ENCODE measurements around the gene HSD17B1.

Gene HSD17B1

GRCh38 chr17:42522798-42523278 is 29.9 kb upstream of the HSD17B1 start:
- H3K27ac ChIP-seq (ENCODE audit: insufficient read depth, low read depth, low read length, poor library complexity, severe bottlenecking): no peak overlapping the region
- no peak overlapping the region for H3K4me3 ChIP-seq (ENCODE audit: insufficient read depth, low read depth, low read length)
- WGBS, 2 experiments: 91 to 94% methylated on average over 8 of the region's 8 CpGs
- H3K36me3 ChIP-seq (ENCODE audit: control insufficient read depth, insufficient read depth, low read length): no peaks in the 10 kb centered on the region
- peaks cover 46% of the 10 kb centered on the region for H3K4me1 ChIP-seq (ENCODE audit: control insufficient read depth, insufficient read depth, low read length)
- no peaks in the 10 kb centered on the region for H3K9me3 ChIP-seq (ENCODE audit: control insufficient read depth, low read length)
- no peaks in the 10 kb centered on the region for H3K27me3 ChIP-seq (ENCODE audit: control insufficient read depth, insufficient read depth, low read length, poor library complexity, severe bottlenecking)

DNA sequence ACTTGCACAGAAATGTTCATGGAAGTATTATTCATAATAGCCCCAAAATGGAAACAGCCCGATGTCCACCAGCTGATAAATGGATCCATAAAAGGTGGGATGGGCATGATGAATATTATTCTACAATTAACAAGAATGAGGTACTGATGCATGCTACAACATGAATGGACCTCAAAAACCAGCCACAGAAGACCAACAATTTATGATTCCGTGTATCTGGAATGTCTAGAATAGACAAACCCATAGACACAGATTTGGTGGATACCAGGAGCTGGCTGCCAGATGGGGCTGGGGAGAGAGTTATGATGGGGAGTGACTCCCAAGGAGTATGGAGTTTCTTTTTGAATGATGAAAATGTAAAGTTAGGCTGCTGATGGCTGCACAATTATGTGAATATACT is 27.5 kb upstream of the HSD17B1 start:
- no peak overlapping the region for H3K4me3 ChIP-seq (ENCODE audit: insufficient read depth, low read depth, low read length)
- H3K9me3 ChIP-seq (ENCODE audit: control insufficient read depth, low read length): no peaks in the 10 kb centered on the region
- 92 to 94% methylated on average over 1 to 2 of the region's 2 CpGs for WGBS, 2 experiments
- no peaks in the 10 kb centered on the region for H3K36me3 ChIP-seq (ENCODE audit: control insufficient read depth, insufficient read depth, low read length)
- no peaks in the 10 kb centered on the region for H3K27me3 ChIP-seq (ENCODE audit: control insufficient read depth, insufficient read depth, low read length, poor library complexity, severe bottlenecking)
- H3K4me1 ChIP-seq (ENCODE audit: control insufficient read depth, insufficient read depth, low read length): peaks cover 23% of the 10 kb centered on the region
- H3K27ac ChIP-seq (ENCODE audit: insufficient read depth, low read depth, low read length, poor library complexity, severe bottlenecking): no peak overlapping the region

- H3K4me3 ChIP-seq (ENCODE audit: insufficient read depth, low read depth, low read length): no peak overlapping the region
- no peak overlapping the region for H3K27ac ChIP-seq (ENCODE audit: insufficient read depth, low read depth, low read length, poor library complexity, severe bottlenecking)
- H3K27me3 ChIP-seq (ENCODE audit: control insufficient read depth, insufficient read depth, low read length, poor library complexity, severe bottlenecking): peaks cover 3% of the 10 kb centered on the region
- H3K4me1 ChIP-seq (ENCODE audit: control insufficient read depth, insufficient read depth, low read length): peaks cover 15% of the 10 kb centered on the region
- no peaks in the 10 kb centered on the region for H3K36me3 ChIP-seq (ENCODE audit: control insufficient read depth, insufficient read depth, low read length)
- H3K9me3 ChIP-seq (ENCODE audit: control insufficient read depth, low read length): no peaks in the 10 kb centered on the region
- WGBS, 2 experiments: 94 to 99% methylated on average over 6 of the region's 6 CpGs
These were observed 26.7 kb upstream of the HSD17B1 start for GRCh38 chr17:42526031-42526444.

- peaks cover 21% of the 10 kb centered on the region for H3K27me3 ChIP-seq (ENCODE audit: control insufficient read depth, insufficient read depth, low read length, poor library complexity, severe bottlenecking)
- no peaks in the 10 kb centered on the region for H3K9me3 ChIP-seq (ENCODE audit: control insufficient read depth, low read length)
- no peak overlapping the region for H3K4me3 ChIP-seq (ENCODE audit: insufficient read depth, low read depth, low read length)
- H3K4me1 ChIP-seq (ENCODE audit: control insufficient read depth, insufficient read depth, low read length): peaks cover 1% of the 10 kb centered on the region
- no peak overlapping the region for H3K27ac ChIP-seq (ENCODE audit: insufficient read depth, low read depth, low read length, poor library complexity, severe bottlenecking)
- WGBS, 2 experiments: 89 to 95% methylated on average over 5 of the region's 6 CpGs
- H3K36me3 ChIP-seq (ENCODE audit: control insufficient read depth, insufficient read depth, low read length): no peaks in the 10 kb centered on the region
These were observed 24.8 kb upstream of the HSD17B1 start for GRCh38 chr17:42527932-42528331.

DNA sequence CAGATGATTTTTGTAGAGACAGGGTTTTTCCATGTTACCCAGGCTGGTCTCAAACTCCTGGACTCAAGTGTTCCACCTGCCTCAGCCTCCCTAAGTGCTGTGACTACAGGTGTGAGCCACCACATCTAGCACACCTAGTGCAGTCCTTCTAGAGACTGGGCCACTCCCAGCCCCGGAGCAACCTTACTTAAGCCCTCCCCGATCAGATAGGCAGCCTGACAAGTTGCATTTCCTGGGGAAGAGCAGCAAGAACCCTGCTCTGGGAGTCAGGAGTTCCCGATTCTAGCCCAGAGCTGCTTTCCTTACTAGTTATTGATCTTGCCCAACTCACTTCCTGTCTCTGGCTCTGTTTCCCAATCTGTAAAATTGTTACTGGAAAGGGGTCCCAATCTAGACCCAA is 23.7 kb upstream of the HSD17B1 start:
- peaks cover 28% of the 10 kb centered on the region for H3K27me3 ChIP-seq (ENCODE audit: control insufficient read depth, insufficient read depth, low read length, poor library complexity, severe bottlenecking)
- WGBS, 2 experiments: 92 to 94% methylated on average over 3 of the region's 3 CpGs
- H3K27ac ChIP-seq (ENCODE audit: insufficient read depth, low read depth, low read length, poor library complexity, severe bottlenecking): no peak overlapping the region
- no peak overlapping the region for H3K4me3 ChIP-seq (ENCODE audit: insufficient read depth, low read depth, low read length)
- no peaks in the 10 kb centered on the region for H3K36me3 ChIP-seq (ENCODE audit: control insufficient read depth, insufficient read depth, low read length)
- H3K9me3 ChIP-seq (ENCODE audit: control insufficient read depth, low read length): no peaks in the 10 kb centered on the region
- no peaks in the 10 kb centered on the region for H3K4me1 ChIP-seq (ENCODE audit: control insufficient read depth, insufficient read depth, low read length)

DNA sequence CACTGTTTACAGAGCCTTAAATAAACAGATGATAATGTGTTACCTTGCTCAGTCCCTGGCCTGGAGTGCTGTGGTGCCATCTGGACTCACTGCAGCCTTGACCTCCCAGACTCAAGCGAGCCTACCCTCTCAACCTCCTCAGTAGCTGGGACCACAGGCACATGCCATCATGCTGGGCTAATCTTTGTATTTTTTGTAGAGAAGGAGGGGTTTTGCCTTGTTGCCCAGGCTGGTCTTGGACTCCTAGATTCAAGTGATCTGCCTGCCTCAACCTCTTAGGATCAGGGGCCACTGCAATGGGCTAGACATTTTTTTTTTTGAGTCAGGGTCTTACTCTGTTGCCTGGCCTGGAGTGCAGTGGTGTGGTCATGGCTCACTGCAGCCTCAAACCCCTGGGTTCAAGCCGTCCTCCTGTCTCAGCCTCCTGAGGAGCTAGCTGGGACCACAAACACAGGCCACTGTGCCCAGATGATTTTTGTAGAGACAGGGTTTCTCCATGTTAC is 21.7 kb upstream of the HSD17B1 start:
- H3K27ac ChIP-seq (ENCODE audit: insufficient read depth, low read depth, low read length, poor library complexity, severe bottlenecking): no peak overlapping the region
- H3K36me3 ChIP-seq (ENCODE audit: control insufficient read depth, insufficient read depth, low read length): no peaks in the 10 kb centered on the region
- H3K4me3 ChIP-seq (ENCODE audit: insufficient read depth, low read depth, low read length): no peak overlapping the region
- H3K9me3 ChIP-seq (ENCODE audit: control insufficient read depth, low read length): no peaks in the 10 kb centered on the region
- WGBS, 2 experiments: 82 to 88% methylated on average over 2 of the region's 2 CpGs
- H3K27me3 ChIP-seq (ENCODE audit: control insufficient read depth, insufficient read depth, low read length, poor library complexity, severe bottlenecking): peaks cover 28% of the 10 kb centered on the region
- peaks cover 5% of the 10 kb centered on the region for H3K4me1 ChIP-seq (ENCODE audit: control insufficient read depth, insufficient read depth, low read length)

GRCh38 chr17:42531455-42532354 is 21.0 kb upstream of the HSD17B1 start:
- H3K9me3 ChIP-seq (ENCODE audit: control insufficient read depth, low read length): no peaks in the 10 kb centered on the region
- H3K4me3 ChIP-seq (ENCODE audit: insufficient read depth, low read depth, low read length): peak overlapping the region; percentile 39
- H3K27ac ChIP-seq (ENCODE audit: insufficient read depth, low read depth, low read length, poor library complexity, severe bottlenecking): no peak overlapping the region
- H3K4me1 ChIP-seq (ENCODE audit: control insufficient read depth, insufficient read depth, low read length): peaks cover 6% of the 10 kb centered on the region
- whole genome bisulfite sequencing, 2 experiments: 17% methylated on average over 60 of the region's 60 CpGs
- H3K36me3 ChIP-seq (ENCODE audit: control insufficient read depth, insufficient read depth, low read length): no peaks in the 10 kb centered on the region
- peaks cover 28% of the 10 kb centered on the region for H3K27me3 ChIP-seq (ENCODE audit: control insufficient read depth, insufficient read depth, low read length, poor library complexity, severe bottlenecking)

GRCh38 chr17:42535155-42536047 is 17.3 kb upstream of the HSD17B1 start:
- peaks cover 28% of the 10 kb centered on the region for H3K27me3 ChIP-seq (ENCODE audit: control insufficient read depth, insufficient read depth, low read length, poor library complexity, severe bottlenecking)
- no peaks in the 10 kb centered on the region for H3K9me3 ChIP-seq (ENCODE audit: control insufficient read depth, low read length)
- WGBS, 2 experiments: 55 to 56% methylated on average over 26 of the region's 26 CpGs
- no peak overlapping the region for H3K27ac ChIP-seq (ENCODE audit: insufficient read depth, low read depth, low read length, poor library complexity, severe bottlenecking)
- peak overlapping the region; percentile 63 for H3K4me3 ChIP-seq (ENCODE audit: insufficient read depth, low read depth, low read length)
- H3K36me3 ChIP-seq (ENCODE audit: control insufficient read depth, insufficient read depth, low read length): peaks cover 5% of the 10 kb centered on the region
- H3K4me1 ChIP-seq (ENCODE audit: control insufficient read depth, insufficient read depth, low read length): peaks cover 14% of the 10 kb centered on the region

DNA sequence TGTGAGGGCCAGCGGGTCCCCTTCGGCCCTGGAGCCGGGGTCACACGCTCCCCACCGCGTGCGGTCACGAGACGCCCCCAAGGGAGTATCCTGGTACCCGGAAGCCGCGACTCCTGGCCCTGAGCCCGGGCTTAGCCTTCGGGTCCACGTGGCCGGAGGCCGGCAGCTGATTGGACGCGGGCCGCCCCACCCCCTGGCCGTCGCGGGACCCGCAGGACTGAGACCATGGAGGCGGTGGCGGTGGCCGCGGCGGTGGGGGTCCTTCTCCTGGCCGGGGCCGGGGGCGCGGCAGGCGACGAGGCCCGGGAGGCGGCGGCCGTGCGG is 16.7 kb upstream of the HSD17B1 start, which contains the start of gene NAGLU:
NAGLU (plus strand) TSS at position 194 of the 324 bp plus-strand sequence; CDS start at position 226, 32 bp downstream.
- WGBS, 2 experiments: 0 to 1% methylated on average over 40 of the region's 40 CpGs
- peak within 1 kb of the TSS; percentile 44 for H3K27ac ChIP-seq (ENCODE audit: insufficient read depth, low read depth, low read length, poor library complexity, severe bottlenecking)

More for the DNA sequence above, 16.7 kb upstream of the HSD17B1 start, which contains the start of gene NAGLU:
- Histone ChIP-seq H3K4me3 (ENCODE audit: insufficient read depth, low read depth, low read length) (peak within 1 kb of the TSS; percentile 63), H3K27me3 (ENCODE audit: control insufficient read depth, insufficient read depth, low read length, poor library complexity, severe bottlenecking) (peaks cover 25% of the 10 kb centered on the region), H3K9me3 (ENCODE audit: control insufficient read depth, low read length) (no peaks in the 10 kb centered on the region), H3K4me1 (ENCODE audit: control insufficient read depth, insufficient read depth, low read length) (peaks cover 14% of the 10 kb centered on the region), H3K36me3 (ENCODE audit: control insufficient read depth, insufficient read depth, low read length) (peaks cover 7% of the 10 kb centered on the region)

All from ectodermal cell (in vitro differentiated cells).